Stimulated activated memory B cell treated with anti-CD40 and anti-IgM and Interleukin-4, amounts not matched to agents 10 μg/mL and 1 μg/mL and 100 μg/mL, for 72 hours (primary cell): Measurements from ENCODE around the gene MMP23B.
A peak's percentile ranks its signal among the peaks of the same experiment; 100 is the strongest.
"Not testable (repeated sequence)": the region's sequence is repeated elsewhere in the genome, so short reads cannot be mapped to it uniquely, and the experiment has no call there.

Source experiments
- ATAC-seq: fragments of 150-1000 bp; cut with Tn5 transposase; 2 replicates; pipeline ENCODE4 v1.10.0; 2021
- H3K27ac Mint-ChIP-seq: one replicate; pipeline ENCODE4 v1.8.0; 2022; ENCODE audit warnings: mild to moderate bottlenecking, mixed read lengths
- H3K27me3 Mint-ChIP-seq: one replicate; pipeline ENCODE4 v1.8.0; 2022; ENCODE audit warnings: mixed read lengths
- H3K36me3 Mint-ChIP-seq: one replicate; pipeline ENCODE4 v1.8.0; 2022; ENCODE audit warnings: mixed read lengths
- H3K4me1 Mint-ChIP-seq: one replicate; pipeline ENCODE4 v1.8.0; 2022; ENCODE audit warnings: mixed read lengths
- H3K4me3 Mint-ChIP-seq: one replicate; pipeline ENCODE4 v1.8.0; 2022; ENCODE audit warnings: mild to moderate bottlenecking, moderate library complexity, mixed read lengths
- H3K9me3 Mint-ChIP-seq: one replicate; pipeline ENCODE4 v1.8.0; 2022; ENCODE audit warnings: mixed read lengths

The MMP23B gene

GRCh38 chr1:1631782-1632420 lies at the start of gene MMP23B:
Gene MMP23B, plus strand, starts transcription at chr1:1632173. Its CDS starts 46 bp downstream, at chr1:1632219.
- no peak for ATAC-seq
- Mint-ChIP-seq H3K36me3 (no peaks in the 10 kb centered on the region), H3K27me3 (peaks cover 9% of the 10 kb centered on the region), H3K9me3 (no peaks in the 10 kb centered on the region), H3K4me3 (peak within 1 kb of the TSS; percentile 67), H3K27ac (peak within 1 kb of the TSS; percentile 48), H3K4me1 (peaks cover 18% of the 10 kb centered on the region)

GRCh38 chr1:1582585-1583346 lies 49.2 kb upstream of the MMP23B start:
- Mint-ChIP-seq H3K27ac (no peak overlapping the region), H3K4me3 (no peak overlapping the region), H3K4me1 (no peaks in the 10 kb centered on the region), H3K36me3 (no peaks in the 10 kb centered on the region), H3K9me3 (no peaks in the 10 kb centered on the region), H3K27me3 (peaks cover 42% of the 10 kb centered on the region)
- ATAC-seq, result no peak

GRCh38 chr1:1583347-1584010 lies 48.5 kb upstream of the MMP23B start:
- H3K36me3 Mint-ChIP-seq, result no peaks in the 10 kb centered on the region
- ATAC-seq, result no peak

GRCh38 chr1:1591452-1591851 lies 40.5 kb upstream of the MMP23B start:
- no peaks in the 10 kb centered on the region for H3K9me3 Mint-ChIP-seq
- no peak overlapping the region for H3K27ac Mint-ChIP-seq
- no peaks in the 10 kb centered on the region for H3K36me3 Mint-ChIP-seq
- H3K4me1 Mint-ChIP-seq, result no peaks in the 10 kb centered on the region
- H3K4me3 Mint-ChIP-seq, result no peak overlapping the region
- H3K27me3 Mint-ChIP-seq, result peaks cover 33% of the 10 kb centered on the region
- no peak for ATAC-seq

More at GRCh38 chr1:1583347-1584010, 48.5 kb upstream of the MMP23B start:
- no peak overlapping the region for H3K27ac Mint-ChIP-seq
- H3K4me3 Mint-ChIP-seq, result no peak overlapping the region
- H3K27me3 Mint-ChIP-seq, result peaks cover 47% of the 10 kb centered on the region
- H3K4me1 Mint-ChIP-seq, result no peaks in the 10 kb centered on the region
- H3K9me3 Mint-ChIP-seq, result no peaks in the 10 kb centered on the region

GRCh38 chr1:1593834-1594601 lies 38.0 kb upstream of the MMP23B start:
- Mint-ChIP-seq H3K4me1 (peaks cover 9% of the 10 kb centered on the region), H3K9me3 (no peaks in the 10 kb centered on the region), H3K27ac (no peak overlapping the region)

GRCh38 chr1:1594602-1595260 lies 37.2 kb upstream of the MMP23B start:
- Mint-ChIP-seq H3K9me3 (no peaks in the 10 kb centered on the region), H3K4me1 (peaks cover 11% of the 10 kb centered on the region), H3K36me3 (no peaks in the 10 kb centered on the region), H3K27me3 (peaks cover 25% of the 10 kb centered on the region), H3K27ac (no peak overlapping the region), H3K4me3 (no peak overlapping the region)
- ATAC-seq, result peak; percentile 51

More at GRCh38 chr1:1593834-1594601, 38.0 kb upstream of the MMP23B start:
- ATAC-seq, result no peak
- peaks cover 26% of the 10 kb centered on the region for H3K27me3 Mint-ChIP-seq
- no peaks in the 10 kb centered on the region for H3K36me3 Mint-ChIP-seq
- no peak overlapping the region for H3K4me3 Mint-ChIP-seq

GRCh38 chr1:1595341-1595740 lies 36.6 kb upstream of the MMP23B start:
- H3K36me3 Mint-ChIP-seq, H3K9me3 Mint-ChIP-seq, H3K27ac Mint-ChIP-seq, ATAC-seq, H3K4me3 Mint-ChIP-seq: not testable (repeated sequence)
- Mint-ChIP-seq H3K4me1 (peaks cover 11% of the 10 kb centered on the region), H3K27me3 (peaks cover 19% of the 10 kb centered on the region)

GRCh38 chr1:1596493-1597274 lies 35.3 kb upstream of the MMP23B start:
- H3K4me3 Mint-ChIP-seq, result no peak overlapping the region
- H3K27me3 Mint-ChIP-seq, result peaks cover 17% of the 10 kb centered on the region
- no peaks in the 10 kb centered on the region for H3K9me3 Mint-ChIP-seq
- no peak overlapping the region for H3K27ac Mint-ChIP-seq
- peaks cover 18% of the 10 kb centered on the region for H3K4me1 Mint-ChIP-seq
- no peak for ATAC-seq
- no peaks in the 10 kb centered on the region for H3K36me3 Mint-ChIP-seq

GRCh38 chr1:1597275-1597930 lies 34.6 kb upstream of the MMP23B start:
- Mint-ChIP-seq H3K27ac (no peak overlapping the region), H3K27me3 (peaks cover 17% of the 10 kb centered on the region), H3K9me3 (no peaks in the 10 kb centered on the region), H3K36me3 (no peaks in the 10 kb centered on the region), H3K4me1 (peaks cover 25% of the 10 kb centered on the region), H3K4me3 (no peak overlapping the region)
- ATAC-seq, result peak; percentile 3

GRCh38 chr1:1598051-1598719 lies 33.8 kb upstream of the MMP23B start:
- H3K27me3 Mint-ChIP-seq, result peaks cover 17% of the 10 kb centered on the region
- H3K9me3 Mint-ChIP-seq, result no peaks in the 10 kb centered on the region
- no peaks in the 10 kb centered on the region for H3K36me3 Mint-ChIP-seq
- H3K27ac Mint-ChIP-seq, result no peak overlapping the region
- no peak for ATAC-seq
- no peak overlapping the region for H3K4me3 Mint-ChIP-seq
- peaks cover 33% of the 10 kb centered on the region for H3K4me1 Mint-ChIP-seq

GRCh38 chr1:1598720-1599029 lies 33.3 kb upstream of the MMP23B start:
- no peak overlapping the region for H3K27ac Mint-ChIP-seq
- peaks cover 37% of the 10 kb centered on the region for H3K4me1 Mint-ChIP-seq
- H3K27me3 Mint-ChIP-seq, result peaks cover 17% of the 10 kb centered on the region

GRCh38 chr1:1599030-1599934 lies 32.7 kb upstream of the MMP23B start:
- peaks cover 38% of the 10 kb centered on the region for H3K4me1 Mint-ChIP-seq
- peak overlapping the region; percentile 80 for H3K4me3 Mint-ChIP-seq
- ATAC-seq, result peak; percentile 57
- no peaks in the 10 kb centered on the region for H3K36me3 Mint-ChIP-seq
- peaks cover 17% of the 10 kb centered on the region for H3K27me3 Mint-ChIP-seq
- no peak overlapping the region for H3K27ac Mint-ChIP-seq
- H3K9me3 Mint-ChIP-seq, result no peaks in the 10 kb centered on the region

More at GRCh38 chr1:1598720-1599029, 33.3 kb upstream of the MMP23B start:
- Mint-ChIP-seq H3K36me3 (no peaks in the 10 kb centered on the region), H3K9me3 (no peaks in the 10 kb centered on the region), H3K4me3 (peak overlapping the region; percentile 80)
- ATAC-seq, result no peak
